Measurements from ENCODE around the gene PTGER1.

GRCh38 chr19:14505488-14506239 lies 30.5 kb upstream of the PTGER1 start:
- peak; percentile 39 to 61 (median 57) for TF ChIP-seq CTCF (IDR thresholded peaks at IDR 0.05)
- TF ChIP-seq POLR2A (IDR thresholded peaks at IDR 0.05) = no peak
